Gastroesophageal sphincter (tissue), 3 donors: ENCODE measurements around the gene HMGN4.

ENCODE experiments used
- CTCF ChIP-seq, 4 experiments: fragments of 200-600 bp in 2 of 4; fragments of 450-650 bp in 2 of 4; sonication (generic) in 1 of 4; IDR thresholded peaks; one replicate each; pipeline ENCODE4 v1.5.1; 2017 to 2019; ENCODE audit warnings: antibody characterized with exemption in 4 of 4, mild to moderate bottlenecking in 2 of 4, moderate library complexity in 2 of 4
- POLR2AphosphoS5 ChIP-seq: sonication (generic); formaldehyde crosslinking; IDR thresholded peaks from one replicate; pipeline ENCODE4 v1.6.1; 2017; ENCODE audit warnings: antibody characterized with exemption

GRCh38 chr6:26532699-26533531, 5.3 kb upstream of the HMGN4 start:
- peak; percentile 7 for TF ChIP-seq POLR2AphosphoS5
- TF ChIP-seq CTCF (IDR thresholded peaks at IDR 0.05) = peak in 1 of 4 experiments; percentile 4
